Measurements from ENCODE around the gene RACGAP1. TPM values are rescaled to one million over a fixed set of nuclear protein-coding genes. Genes with fewer than 3 reads are reported as not detected.

RACGAP1 gene
- total and polyA plus RNA-seq, 2 of the 4 experiments (the other 2 are of a cell fraction): 37.9 to 110 TPM

- Histone ChIP-seq H4K91ac (ENCODE audit: insufficient read depth, low read depth, low read length) (no peak overlapping the region), H3K4me2 (ENCODE audit: low read depth, low read length) (no peak overlapping the region), H3K9ac (ENCODE audit: low read depth, low read length) (no peak overlapping the region), H3K27me3 (ENCODE audit: control insufficient read depth, insufficient read depth, low read length) (peaks cover 97% of the 10 kb centered on the region), H3K14ac (replicated peaks; ENCODE audit: low read depth, low read length) (no peak overlapping the region), H3K79me1 (ENCODE audit: low read depth in 1 of 2, low read length in 2 of 2) (no peaks in the 10 kb centered on the region), H3K9me1 (ENCODE audit: insufficient read depth, low read length) (no peaks in the 10 kb centered on the region), H4K5ac (ENCODE audit: low read depth, low read length) (no peak overlapping the region), H4K8ac (ENCODE audit: low read depth in 2 of 2, low read length in 2 of 2) (no peak overlapping the region), H3K23ac (ENCODE audit: low read depth, low read length) (no peak overlapping the region), H3K4me3 (ENCODE audit: insufficient read depth, low read depth, low read length) (no peak overlapping the region), H3K56ac (ENCODE audit: extremely low read depth, insufficient read depth, low read length) (no peak overlapping the region), H2BK20ac (ENCODE audit: low read depth, low read length) (no peak overlapping the region), H2BK15ac (ENCODE audit: low read depth, low read length) (no peak overlapping the region), H3K36me3 (ENCODE audit: control insufficient read depth, insufficient read depth, low read length) (no peaks in the 10 kb centered on the region), H3K18ac (ENCODE audit: low read depth, low read length) (no peak overlapping the region), H2AK5ac (ENCODE audit: low read depth, low read length) (no peak overlapping the region), H2AK9ac (replicated peaks; ENCODE audit: low read depth, low read length, poor library complexity) (no peak overlapping the region), H3K4ac (ENCODE audit: low read depth, low read length) (no peak overlapping the region), H3K4me1 (ENCODE audit: control insufficient read depth, insufficient read depth, low read length) (no peaks in the 10 kb centered on the region), H2BK120ac (ENCODE audit: low read depth, low read length) (no peak overlapping the region), H2AFZ (replicated peaks; ENCODE audit: low read length, poor library complexity) (no peak overlapping the region), H4K20me1 (ENCODE audit: insufficient read depth, low read length) (no peaks in the 10 kb centered on the region), H3K9me3 (ENCODE audit: control insufficient read depth, insufficient read depth, low read length) (no peaks in the 10 kb centered on the region; the same call in 1 of the 2 replicates), H2BK5ac (ENCODE audit: low read depth, low read length, poor library complexity, severe bottlenecking) (no peak overlapping the region), H3K27ac (ENCODE audit: insufficient read depth, low read length) (no peak overlapping the region)
- ChIA-PET POLR2A (ENCODE audit: unreplicated experiment) (interaction anchor here (0.8 kb wide), 1 partner anchor 140 kb away, joined by 4 read pairs; no protein-coding TSS in a partner anchor), CTCF (no interaction called here)
- no TSS peak for BruUV-seq (replicated peaks)
- ATAC-seq (ENCODE audit: low read depth): no peak
- dilution Hi-C loops (cut with HindIII; ENCODE audit: low sequenced_read_pairs, unreplicated experiment): no loop called here
- in situ Hi-C loops (cut with MboI; ENCODE audit: low sequenced_read_pairs): no loop called here
- TF ChIP-seq NFE2L2 (IDR thresholded peaks at IDR 0.05; ENCODE audit: low read depth, low read length): no peak
- intact Hi-C loops (cut with micrococcal nuclease): no loop called here
- DNase-seq: no peak
These were observed 67.7 kb downstream of the RACGAP1 start for GRCh38 chr12:49957570-49957967.

Data from IMR-90 (cell line).